ENCODE data around the gene TMEM42. TPM values are rescaled to one million over a fixed set of nuclear protein-coding genes. Genes with fewer than 3 reads are reported as not detected.
A peak's percentile ranks its signal among the peaks of the same experiment; 100 is the strongest.

TMEM42 gene
- total RNA-seq, 2 donors from 2014 or later, result 19.1 to 27.1 TPM

- no peaks in the 10 kb centered on the region for H3K9me3 ChIP-seq
- peaks cover 14% of the 10 kb centered on the region for H3K4me1 ChIP-seq (replicated peaks)
- peak; percentile 92 for TF ChIP-seq POLR2AphosphoS5 (IDR thresholded peaks at IDR 0.05)
- TF ChIP-seq CTCF (IDR thresholded peaks at IDR 0.05), result peak in 1 of 4 experiments; percentile 22
- TF ChIP-seq POLR2A (IDR thresholded peaks at IDR 0.05), result no peak
- H3K27ac ChIP-seq, result peak overlapping the region in 1 of 2 donors; percentile 29
- no peaks in the 10 kb centered on the region for H3K36me3 ChIP-seq
- DNase-seq (ENCODE audit: low spot score), result peak; percentile 96
- H3K4me3 ChIP-seq, result no peak overlapping the region
- H3K27me3 ChIP-seq (replicated peaks; ENCODE audit: insufficient read depth), result no peaks in the 10 kb centered on the region
- WGBS, result 33% methylated on average over 8 of the region's 8 CpGs
- intact Hi-C loops (cut with DNase I), result no loop called here
Measured at GRCh38 chr3:44870375-44871061, 8.8 kb downstream of the TMEM42 start.

GRCh38 chr3:44874308-44874707 is 12.6 kb downstream of the TMEM42 start, which contains the start of gene TGM4:
Gene TGM4, plus strand, starts transcription at chr3:44874608. Its CDS starts 71 bp downstream, at chr3:44874679.
- Histone ChIP-seq H3K27ac (no peak within 1 kb of the TSS), H3K4me3 (no peak within 1 kb of the TSS), H3K9me3 (no peaks in the 10 kb centered on the region), H3K4me1 (replicated peaks) (peaks cover 14% of the 10 kb centered on the region), H3K27me3 (replicated peaks; ENCODE audit: insufficient read depth) (no peaks in the 10 kb centered on the region), H3K36me3 (no peaks in the 10 kb centered on the region)
- intact Hi-C loops (cut with DNase I), result no loop called here
- 82% methylated on average over 5 of the region's 5 CpGs for WGBS
- DNase-seq (ENCODE audit: low spot score), result no peak
- no peak for TF ChIP-seq POLR2A (IDR thresholded peaks at IDR 0.05)
- TF ChIP-seq CTCF (IDR thresholded peaks at IDR 0.05), result no peak
- no peak for TF ChIP-seq POLR2AphosphoS5 (IDR thresholded peaks at IDR 0.05)

- intact Hi-C loops (cut with DNase I), result no loop called here
- 72% methylated on average over 3 of the region's 3 CpGs for WGBS
- TF ChIP-seq CTCF (IDR thresholded peaks at IDR 0.05), result no peak
- no peak for TF ChIP-seq POLR2A (IDR thresholded peaks at IDR 0.05)
- no peak for TF ChIP-seq POLR2AphosphoS5 (IDR thresholded peaks at IDR 0.05)
- Histone ChIP-seq H3K27me3 (replicated peaks; ENCODE audit: insufficient read depth) (no peaks in the 10 kb centered on the region), H3K4me1 (replicated peaks) (peaks cover 7% of the 10 kb centered on the region), H3K27ac (no peak overlapping the region), H3K36me3 (no peaks in the 10 kb centered on the region), H3K9me3 (no peaks in the 10 kb centered on the region), H3K4me3 (no peak overlapping the region)
- no peak for DNase-seq (ENCODE audit: low spot score)
Measured at GRCh38 chr3:44875596-44875995, 13.9 kb downstream of the TMEM42 start.

GRCh38 chr3:44877333-44877732 is 15.6 kb downstream of the TMEM42 start:
- Histone ChIP-seq H3K36me3 (no peaks in the 10 kb centered on the region), H3K27ac (no peak overlapping the region), H3K4me1 (replicated peaks) (no peaks in the 10 kb centered on the region), H3K9me3 (no peaks in the 10 kb centered on the region), H3K27me3 (replicated peaks; ENCODE audit: insufficient read depth) (no peaks in the 10 kb centered on the region), H3K4me3 (no peak overlapping the region)
- DNase-seq (ENCODE audit: low spot score), result no peak
- 81% methylated on average over 3 of the region's 3 CpGs for WGBS
- TF ChIP-seq POLR2A (IDR thresholded peaks at IDR 0.05) (no peak), CTCF (IDR thresholded peaks at IDR 0.05) (no peak), POLR2AphosphoS5 (IDR thresholded peaks at IDR 0.05) (no peak)
- intact Hi-C loops (cut with DNase I), result no loop called here

- intact Hi-C loops (cut with DNase I), result no loop called here
- no peaks in the 10 kb centered on the region for H3K36me3 ChIP-seq
- no peak for DNase-seq (ENCODE audit: low spot score)
Measured at GRCh38 chr3:44880284-44880683, 18.6 kb downstream of the TMEM42 start.

More at GRCh38 chr3:44880284-44880683, 18.6 kb downstream of the TMEM42 start:
- no peaks in the 10 kb centered on the region for H3K27me3 ChIP-seq (replicated peaks; ENCODE audit: insufficient read depth)
- H3K9me3 ChIP-seq, result no peaks in the 10 kb centered on the region
- H3K4me3 ChIP-seq, result no peak overlapping the region
- TF ChIP-seq POLR2AphosphoS5 (IDR thresholded peaks at IDR 0.05), result no peak
- no peak for TF ChIP-seq CTCF (IDR thresholded peaks at IDR 0.05)
- TF ChIP-seq POLR2A (IDR thresholded peaks at IDR 0.05), result no peak
- H3K4me1 ChIP-seq (replicated peaks), result no peaks in the 10 kb centered on the region
- 29% methylated on average over 2 of the region's 2 CpGs for WGBS
- no peak overlapping the region for H3K27ac ChIP-seq
